Measurements from ENCODE around the gene DPP3. TPM values are rescaled to one million over a fixed set of nuclear protein-coding genes. Genes with fewer than 3 reads are reported as not detected.

DPP3 gene
- total RNA-seq, 1 experiment from 2014 or later: 93.3 TPM

- no peak overlapping the region for H3K27ac ChIP-seq (ENCODE audit: low read depth, low read length, poor library complexity, severe bottlenecking)
- no peaks in the 10 kb centered on the region for H3K9me3 ChIP-seq (ENCODE audit: low read depth, low read length, poor library complexity, severe bottlenecking)
- DNase-seq (ENCODE audit: low spot score): no peak
- ChIA-PET POLR2A (ENCODE audit: low non-redundant PET) (no interaction called here), CTCF (no interaction called here)
- H3K4me1 ChIP-seq (ENCODE audit: insufficient read depth, low read length, poor library complexity, severe bottlenecking): no peaks in the 10 kb centered on the region
- H3K27me3 ChIP-seq (replicated peaks; ENCODE audit: insufficient read depth, low read depth, low read length, poor library complexity): no peaks in the 10 kb centered on the region
- peaks cover 9% of the 10 kb centered on the region for H3K36me3 ChIP-seq (ENCODE audit: insufficient read depth, low read length, poor library complexity, severe bottlenecking)
- TF ChIP-seq EZH2 (IDR thresholded peaks at IDR 0.05; ENCODE audit: borderline replicate concordance, low read depth, low read length, poor library complexity, severe bottlenecking) (no peak), CTCF (conservative IDR thresholded peaks at IDR 0.05; ENCODE audit: low read depth, low read length) (no peak)
- intact Hi-C loops (cut with micrococcal nuclease; ENCODE audit: unreplicated experiment): no loop called here
- H3K4me3 ChIP-seq (ENCODE audit: low read depth, low read length, poor library complexity, severe bottlenecking): no peak overlapping the region
- BruUV-seq (replicated peaks): no TSS peak
Measured at GRCh38 chr11:66489636-66490035, 9.4 kb downstream of the DPP3 start.

GRCh38 chr11:66491315-66491935, 11.2 kb downstream of the DPP3 start:
- no TSS peak for BruUV-seq (replicated peaks)

GRCh38 chr11:66492161-66492865, 12.1 kb downstream of the DPP3 start:
- BruUV-seq (replicated peaks): no TSS peak
- no peak for DNase-seq (ENCODE audit: low spot score)
- H3K9me3 ChIP-seq (ENCODE audit: low read depth, low read length, poor library complexity, severe bottlenecking): no peaks in the 10 kb centered on the region
- H3K27ac ChIP-seq (ENCODE audit: low read depth, low read length, poor library complexity, severe bottlenecking): no peak overlapping the region
- no peak overlapping the region for H3K4me3 ChIP-seq (ENCODE audit: low read depth, low read length, poor library complexity, severe bottlenecking)
- TF ChIP-seq EZH2 (IDR thresholded peaks at IDR 0.05; ENCODE audit: borderline replicate concordance, low read depth, low read length, poor library complexity, severe bottlenecking) (no peak), CTCF (conservative IDR thresholded peaks at IDR 0.05; ENCODE audit: low read depth, low read length) (no peak)
- POLR2A ChIA-PET (ENCODE audit: low non-redundant PET): no interaction called here
- H3K36me3 ChIP-seq (ENCODE audit: insufficient read depth, low read length, poor library complexity, severe bottlenecking): peaks cover 20% of the 10 kb centered on the region
- H3K4me1 ChIP-seq (ENCODE audit: insufficient read depth, low read length, poor library complexity, severe bottlenecking): no peaks in the 10 kb centered on the region
- intact Hi-C loops (cut with micrococcal nuclease; ENCODE audit: unreplicated experiment): no loop called here
- no peaks in the 10 kb centered on the region for H3K27me3 ChIP-seq (replicated peaks; ENCODE audit: insufficient read depth, low read depth, low read length, poor library complexity)
- CTCF ChIA-PET: interaction anchor here (0.7 kb wide), 1 partner anchor 18 kb away, joined by 3 read pairs; the partner anchor contains the start of gene BBS1

More at GRCh38 chr11:66491315-66491935, 11.2 kb downstream of the DPP3 start:
- intact Hi-C loops (cut with micrococcal nuclease; ENCODE audit: unreplicated experiment): no loop called here
- Histone ChIP-seq H3K27ac (ENCODE audit: low read depth, low read length, poor library complexity, severe bottlenecking) (no peak overlapping the region), H3K4me1 (ENCODE audit: insufficient read depth, low read length, poor library complexity, severe bottlenecking) (no peaks in the 10 kb centered on the region), H3K9me3 (ENCODE audit: low read depth, low read length, poor library complexity, severe bottlenecking) (no peaks in the 10 kb centered on the region), H3K36me3 (ENCODE audit: insufficient read depth, low read length, poor library complexity, severe bottlenecking) (peaks cover 17% of the 10 kb centered on the region), H3K27me3 (replicated peaks; ENCODE audit: insufficient read depth, low read depth, low read length, poor library complexity) (no peaks in the 10 kb centered on the region), H3K4me3 (ENCODE audit: low read depth, low read length, poor library complexity, severe bottlenecking) (no peak overlapping the region)
- TF ChIP-seq EZH2 (IDR thresholded peaks at IDR 0.05; ENCODE audit: borderline replicate concordance, low read depth, low read length, poor library complexity, severe bottlenecking): no peak
- TF ChIP-seq CTCF (conservative IDR thresholded peaks at IDR 0.05; ENCODE audit: low read depth, low read length): peak; percentile 50
- POLR2A ChIA-PET (ENCODE audit: low non-redundant PET): no interaction called here
- CTCF ChIA-PET: interaction anchor here (0.5 to 1.1 kb wide), 4 partner anchors 8 to 19 kb away, joined by 3 to 6 read pairs (median 4); partner anchors contain the start of gene BBS1
- DNase-seq (ENCODE audit: low spot score): no peak
